HG02759 (cell line): ENCODE measurements around the gene TBC1D17.
A peak's percentile ranks its signal among the peaks of the same experiment; 100 is the strongest.

Experiments used
- ATAC-seq: cut with Tn5 transposase; IDR thresholded peaks from one replicate; pipeline ENCODE4 v1.9.1; 2021; ENCODE audit warnings: mild to moderate bottlenecking, moderate library complexity; ENCODE audit not compliant: unreplicated experiment

The TBC1D17 gene

GRCh38 chr19:49875177-49875576, 2.3 kb upstream of the TBC1D17 start:
- ATAC-seq, result no peak

- ATAC-seq, result no peak
These were observed 1.6 kb upstream of the TBC1D17 start for GRCh38 chr19:49875857-49876421.

GRCh38 chr19:49876422-49877019, 981 bp upstream of the TBC1D17 start:
- ATAC-seq, result peak; percentile 48

DNA sequence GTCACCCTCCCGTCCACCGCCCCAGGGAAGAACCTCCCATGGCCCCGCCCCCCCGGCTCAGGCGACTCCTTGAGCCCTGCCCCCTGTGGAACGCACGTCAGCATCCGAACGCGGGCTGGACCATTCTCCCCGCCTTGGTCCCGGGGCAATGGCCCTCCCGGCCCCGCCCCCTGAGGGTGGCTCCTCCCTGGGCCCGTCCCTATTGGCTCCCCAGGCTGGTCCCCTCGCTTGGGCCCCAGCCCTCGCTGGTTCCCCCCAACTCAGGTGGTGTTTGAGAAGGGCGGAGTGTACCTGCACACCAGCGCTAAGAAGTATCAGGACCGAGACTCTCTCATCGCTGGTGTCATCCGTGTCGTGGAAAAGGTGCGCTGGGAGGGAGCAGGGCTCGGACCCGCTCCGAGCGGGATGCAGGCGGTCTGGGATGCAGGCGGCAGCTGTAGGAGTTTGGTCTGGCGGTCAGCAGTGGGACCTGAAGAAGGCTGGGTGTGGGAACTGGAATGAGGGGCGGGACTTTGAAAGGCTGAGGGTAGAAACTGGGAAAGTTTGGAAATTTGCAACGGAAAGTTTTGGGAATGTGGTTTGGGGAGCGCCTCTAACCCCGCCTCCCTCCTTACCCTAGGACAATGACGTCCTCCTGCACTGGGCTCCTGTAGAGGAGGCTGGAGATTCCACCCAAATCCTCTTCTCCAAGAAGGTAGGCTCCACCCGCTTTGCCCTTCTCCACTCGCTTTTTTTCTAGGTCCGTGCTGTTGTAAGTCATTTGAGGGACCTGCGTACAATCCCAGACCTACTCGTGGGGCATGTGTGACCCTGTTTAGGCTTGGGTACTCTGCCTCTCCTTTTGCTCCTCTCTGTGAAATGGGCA, 609 bp downstream of the TBC1D17 start:
- ATAC-seq, result peak; percentile 52

DNA sequence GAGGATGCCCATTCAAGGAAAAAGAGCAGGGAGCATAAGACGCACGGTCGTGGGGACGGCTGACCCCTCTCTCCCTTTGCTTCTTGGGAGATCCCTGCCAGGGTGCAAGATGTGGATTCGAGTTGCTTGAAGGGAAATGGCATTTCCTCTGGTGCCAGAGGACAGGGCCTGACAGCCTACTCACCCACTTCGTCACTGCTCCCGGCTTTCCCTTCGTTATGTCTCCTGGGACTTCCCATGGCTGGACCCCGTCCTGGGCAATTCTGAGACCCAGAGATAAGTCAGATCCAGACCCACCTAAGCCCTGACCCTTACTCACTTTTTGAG, 1.2 kb downstream of the TBC1D17 start:
- ATAC-seq, result no peak

DNA sequence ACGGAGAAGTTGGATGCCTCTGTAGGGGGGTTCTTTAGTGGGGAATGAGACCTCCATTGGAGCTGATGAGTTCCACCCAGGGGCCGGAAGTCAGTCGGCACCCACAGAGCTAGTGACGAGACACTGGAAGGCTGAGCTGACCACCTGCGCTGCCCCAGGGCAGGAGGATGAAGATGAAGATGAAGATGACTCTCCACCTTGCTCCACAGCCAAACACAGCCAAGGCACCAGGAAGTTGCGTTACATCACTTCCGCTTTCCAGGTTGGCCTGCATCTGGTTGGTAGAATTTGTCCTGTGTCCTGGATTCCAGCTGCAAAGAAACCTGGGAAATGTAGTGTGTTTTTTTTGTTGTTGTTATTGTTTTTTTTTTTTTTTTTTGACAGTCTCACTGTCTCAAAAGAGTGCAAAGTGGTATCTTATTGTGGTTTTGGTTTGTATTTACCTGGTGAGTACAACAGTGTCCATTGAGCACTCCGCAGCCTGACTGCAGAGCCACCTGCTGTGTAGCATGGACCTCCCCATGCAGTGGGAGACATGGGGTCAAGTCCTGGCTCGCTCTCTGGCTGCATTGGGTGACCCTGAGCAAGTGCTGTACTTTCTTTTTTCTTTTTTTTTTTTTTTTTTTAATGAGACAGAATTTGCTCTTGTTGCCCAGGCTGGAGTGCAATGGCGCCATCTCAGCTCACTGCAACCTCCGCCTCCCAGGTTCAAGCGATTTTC, 1.9 kb downstream of the TBC1D17 start:
- no peak for ATAC-seq

DNA sequence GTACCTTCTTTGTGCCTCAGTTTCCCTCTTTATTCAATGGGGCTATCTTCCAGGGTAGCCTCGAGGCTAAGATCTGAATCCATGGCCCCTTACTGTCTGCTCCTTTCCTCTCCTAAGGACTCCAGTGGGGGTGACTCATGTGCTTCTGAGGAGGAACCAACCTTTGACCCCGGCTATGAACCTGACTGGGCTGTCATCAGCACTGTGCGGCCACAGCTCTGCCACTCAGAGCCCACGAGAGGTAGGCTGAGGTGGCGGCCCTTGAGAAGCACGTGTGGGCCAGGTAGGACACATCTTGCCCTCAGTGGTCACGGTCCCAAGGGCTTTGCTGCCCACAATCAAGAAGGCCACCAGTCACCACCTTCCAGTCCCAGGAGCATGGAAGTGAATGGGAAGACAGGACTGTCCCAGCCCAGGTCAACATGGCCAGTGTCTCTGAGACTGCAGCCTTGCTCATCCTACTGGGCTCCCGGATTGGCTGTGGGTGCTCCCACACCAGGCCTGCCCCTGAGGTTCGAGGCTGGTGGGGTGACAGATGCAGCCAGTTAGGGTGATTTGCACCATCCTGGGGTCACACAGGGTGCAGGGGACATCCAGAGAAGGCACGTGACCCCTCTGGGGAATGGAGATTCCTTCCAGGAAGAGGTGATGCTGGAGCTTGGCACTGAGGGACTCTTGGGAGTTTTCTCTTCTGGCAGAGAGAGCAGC, 2.8 kb downstream of the TBC1D17 start:
- no peak for ATAC-seq

- ATAC-seq, result no peak
These were observed 3.7 kb downstream of the TBC1D17 start for GRCh38 chr19:49881186-49881585.

- ATAC-seq, result no peak
These were observed 4.3 kb downstream of the TBC1D17 start for GRCh38 chr19:49881672-49882394.

- no peak for ATAC-seq
These were observed 5.1 kb downstream of the TBC1D17 start for GRCh38 chr19:49882643-49883042.

GRCh38 chr19:49883094-49883493, 5.6 kb downstream of the TBC1D17 start:
- no peak for ATAC-seq

DNA sequence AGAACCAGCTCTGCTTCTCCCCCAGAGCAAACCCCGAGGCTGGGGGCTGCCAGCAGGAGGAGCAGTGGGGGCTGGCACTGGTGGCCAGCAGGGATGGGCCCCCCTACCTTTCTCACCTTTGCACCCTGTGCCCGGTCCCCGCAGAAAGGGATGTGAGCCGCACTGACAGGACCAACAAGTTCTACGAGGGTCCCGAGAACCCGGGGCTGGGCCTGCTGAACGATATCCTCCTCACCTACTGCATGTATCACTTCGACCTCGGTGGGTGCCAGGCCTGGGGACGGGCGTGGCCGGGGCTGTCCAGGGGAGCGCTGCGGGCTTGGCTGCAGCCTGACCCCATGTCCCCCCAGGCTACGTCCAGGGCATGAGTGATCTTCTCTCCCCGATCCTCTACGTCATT, 6.6 kb downstream of the TBC1D17 start:
- no peak for ATAC-seq

DNA sequence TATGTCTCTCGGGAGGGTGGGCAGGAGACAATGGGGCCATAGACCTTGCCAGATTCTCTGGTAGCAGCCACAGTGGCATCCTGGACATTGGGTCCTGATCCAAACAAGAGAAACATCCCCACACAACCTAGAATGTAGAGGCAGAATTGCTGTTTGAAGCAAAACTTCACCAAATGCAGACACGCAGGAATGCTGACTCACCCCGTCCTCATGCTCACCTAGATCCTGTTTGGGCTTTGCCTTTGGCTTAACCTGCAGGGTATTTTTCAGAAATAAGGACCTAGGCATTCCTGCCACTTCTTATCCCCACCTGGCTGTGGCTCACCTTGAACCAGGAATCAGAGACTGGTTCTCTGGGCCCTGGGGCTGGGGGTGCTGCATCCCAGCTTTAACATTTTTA, 7.3 kb downstream of the TBC1D17 start:
- ATAC-seq, result no peak

DNA sequence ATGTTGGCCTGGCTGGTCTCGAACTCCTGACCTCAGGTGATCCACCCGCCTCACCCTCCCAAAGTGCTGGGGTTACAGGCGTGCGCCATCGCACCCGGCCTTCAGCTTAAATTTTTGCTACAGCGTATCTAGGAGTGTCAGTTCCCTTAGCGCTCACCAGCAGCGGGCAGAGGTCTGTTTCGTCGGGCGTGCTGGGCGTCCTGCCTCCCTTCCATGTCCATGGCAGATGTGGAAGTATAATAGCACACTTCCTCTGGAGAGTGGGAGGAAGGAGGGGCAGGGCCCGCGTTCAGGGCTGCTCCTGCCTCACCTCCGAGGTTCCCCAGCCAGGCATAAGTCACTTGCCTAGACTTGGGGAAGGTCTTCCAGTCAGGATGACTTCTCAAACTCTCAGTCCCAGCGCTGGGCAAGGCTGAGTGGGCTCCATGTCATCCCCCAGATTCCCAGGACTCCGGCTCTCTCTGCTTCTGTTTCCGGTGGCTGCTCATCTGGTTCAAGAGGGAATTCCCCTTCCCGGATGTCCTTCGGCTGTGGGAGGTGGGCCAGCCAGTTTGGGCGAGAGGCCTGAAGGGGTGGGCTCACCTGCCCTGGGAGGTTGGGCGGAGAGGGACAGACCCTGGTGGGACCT, 9.6 kb downstream of the TBC1D17 start:
- ATAC-seq, result no peak

GRCh38 chr19:49887665-49888509, 10.4 kb downstream of the TBC1D17 start:
- ATAC-seq, result no peak

- ATAC-seq, result no peak
These were observed 11.0 kb downstream of the TBC1D17 start for GRCh38 chr19:49888510-49888824.

DNA sequence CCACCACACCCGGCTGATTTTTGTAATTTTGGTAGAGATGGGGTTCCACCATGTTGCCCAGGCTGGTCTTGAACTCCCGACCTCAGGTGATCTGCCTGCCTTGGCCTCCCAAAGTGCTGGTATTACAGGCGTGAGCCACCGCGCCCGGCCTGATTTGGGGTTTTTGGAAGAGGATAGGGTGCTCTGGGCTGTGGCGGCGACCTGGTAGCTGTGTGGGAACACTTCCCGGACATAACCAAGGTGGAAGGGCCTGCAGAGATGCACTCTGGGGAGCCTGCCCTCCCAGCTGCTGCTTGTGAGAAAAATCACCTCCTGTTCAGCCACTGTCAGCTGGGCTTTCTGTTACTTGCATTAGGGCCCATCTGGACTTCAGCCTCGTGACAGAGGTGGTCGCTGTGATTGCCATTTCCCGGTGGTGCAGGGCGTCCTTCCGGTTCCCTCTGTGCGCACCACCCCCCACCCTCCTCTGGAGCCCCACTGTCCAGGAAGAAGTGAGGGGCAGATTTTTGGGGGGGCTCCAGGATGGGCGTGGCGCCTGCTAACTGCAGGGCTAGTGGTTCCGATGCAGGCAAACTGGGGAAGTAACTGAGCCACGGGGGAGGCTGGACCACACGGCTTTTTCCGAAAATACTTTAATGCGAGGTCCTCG, 11.7 kb downstream of the TBC1D17 start:
- ATAC-seq, result no peak

- no peak for ATAC-seq
These were observed 12.3 kb downstream of the TBC1D17 start for GRCh38 chr19:49889687-49890348.
